HCT116 (cell line): Measurements from ENCODE around the gene DAPK2. TPM values are rescaled to one million over a fixed set of nuclear protein-coding genes. Genes with fewer than 3 reads are reported as not detected.

Experiments
- ATAC-seq: fragments of 200-7000 bp; cut with Tn5 transposase; 2 replicates; pipeline ENCODE4 v1.9.1; 2020; ENCODE audit warnings: mild to moderate bottlenecking, moderate library complexity
- BruUV-seq: library from RNA; stranded (reverse); fragments of 400-500 nt; replicated peaks from 2 replicates; lab custom pipeline; 2021; lab: Mats Ljungman, UMichigan
- CTCF ChIA-PET: fragments of 300-600 bp; sonication (Branson Sonifier 250); formaldehyde crosslinking; loops from one replicate; lab custom pipeline; 2021; ENCODE audit warnings: antibody characterized with exemption; lab: Charles Lee
- POLR2A ChIA-PET: fragments of 300-600, 350-600 bp; sonication (Branson Sonifier 250); formaldehyde crosslinking; loops from one replicate; lab custom pipeline; 2021; ENCODE audit warnings: antibody characterized with exemption; lab: Charles Lee
- RAD21 ChIA-PET, 2 experiments: fragments of 300-600 bp; sonication (Branson Sonifier 250); formaldehyde crosslinking; loops; one replicate each; lab custom pipeline; 2023; ENCODE audit warnings: low total read pairs in 2 of 2; ENCODE audit not compliant: uncharacterized antibody in 2 of 2, unreplicated experiment in 2 of 2, low non-redundant PET in 1 of 2; lab: Charles Lee
- DNase-seq: peaks from one replicate; pipeline ENCODE4 v3.0.0-alpha.2; 2010; ENCODE audit warnings: low read depth, low spot score
- H2AFZ ChIP-seq: fragments of 200-600 bp; shearing (Covaris generic), sonication (generic); 2 replicates; pipeline ENCODE4 v1.6.1; 2017; ENCODE audit warnings: low read depth, mixed run types, mixed read lengths, antibody characterized with exemption, low read length; ENCODE audit not compliant: poor library complexity, severe bottlenecking
- H3K27ac ChIP-seq: 2 replicates; pipeline ENCODE4 v1.5.1; 2012; ENCODE audit warnings: low read depth, low read length
- H3K27me3 ChIP-seq: fragments of 200-600 bp; sonication (generic); 2 replicates; pipeline ENCODE4 v1.6.1; 2016; ENCODE audit warnings: mixed run types, low read length, mixed read lengths; ENCODE audit not compliant: insufficient read depth
- H3K36me3 ChIP-seq, 2 experiments: fragments of 200-500 bp in 1 of 2; fragments of 200-600 bp in 1 of 2; sonication (Bioruptor generic) in 1 of 2; sonication (generic) in 1 of 2; 2 replicates each; pipeline versions ENCODE4 v1.5.1 to v1.6.1; 2014 to 2016; ENCODE audit warnings: low read length in 2 of 2, inconsistent platforms in 1 of 2, mixed read lengths in 1 of 2, mixed run types in 1 of 2; ENCODE audit not compliant: insufficient read depth in 2 of 2, control insufficient read depth in 1 of 2
- H3K4me1 ChIP-seq, 2 experiments: fragments of 200-600 bp in 1 of 2; sonication (generic) in 1 of 2; 2 replicates each; pipeline versions ENCODE4 v1.5.1 to v1.6.1; 2012 to 2017; ENCODE audit warnings: low read length in 2 of 2, inconsistent platforms in 1 of 2, mild to moderate bottlenecking in 1 of 2, mixed read lengths in 1 of 2, mixed run types in 1 of 2, moderate library complexity in 1 of 2; ENCODE audit not compliant: insufficient read depth in 2 of 2, control insufficient read depth in 1 of 2
- H3K4me2 ChIP-seq: fragments of 200-600 bp; sonication (generic); 2 replicates; pipeline ENCODE4 v1.6.1; 2017; ENCODE audit warnings: mixed run types, low read length, mixed read lengths
- H3K4me3 ChIP-seq, 2 experiments: fragments of 200-600 bp in 1 of 2; sonication (generic) in 1 of 2; replicated peaks in 1 of 2; 2 replicates each; pipeline ENCODE4 v1.5.1; 2011 to 2016; ENCODE audit warnings: low read length in 2 of 2, control low read depth in 1 of 2, low read depth in 1 of 2, mild to moderate bottlenecking in 1 of 2, mixed read lengths in 1 of 2, mixed run types in 1 of 2
- H3K79me2 ChIP-seq: fragments of 200-600 bp; sonication (generic); 2 replicates; pipeline ENCODE4 v1.6.1; 2017; ENCODE audit warnings: mild to moderate bottlenecking, mixed run types, low read length, moderate library complexity, mixed read lengths; ENCODE audit not compliant: insufficient read depth
- H3K9ac ChIP-seq: fragments of 200-600 bp; sonication (generic); 2 replicates; pipeline ENCODE4 v1.6.1; 2016; ENCODE audit warnings: low read length, mixed read lengths
- H3K9me2 ChIP-seq: fragments of 200-600 bp; sonication (generic), shearing (Covaris generic); 2 replicates; pipeline ENCODE4 v1.6.1; 2017; ENCODE audit warnings: mixed run types, mild to moderate bottlenecking, moderate library complexity; ENCODE audit not compliant: insufficient read depth
- H3K9me3 ChIP-seq, 2 experiments: fragments of 200-500 bp in 1 of 2; fragments of 200-600 bp in 1 of 2; sonication (Bioruptor generic) in 1 of 2; sonication (generic) in 1 of 2; 2 replicates each; pipeline ENCODE4 v1.6.1; 2014 to 2017; ENCODE audit warnings: low read length in 2 of 2, mixed read lengths in 2 of 2, inconsistent platforms in 1 of 2, low read depth in 1 of 2, mild to moderate bottlenecking in 1 of 2, mixed run types in 1 of 2, moderate library complexity in 1 of 2; ENCODE audit not compliant: control insufficient read depth in 1 of 2, insufficient read depth in 1 of 2
- H4K20me1 ChIP-seq: fragments of 200-600 bp; sonication (generic), shearing (Covaris generic); 2 replicates; pipeline ENCODE4 v1.6.1; 2017; ENCODE audit warnings: mixed run types, mild to moderate bottlenecking, moderate library complexity; ENCODE audit not compliant: insufficient read depth
- CBX3 ChIP-seq: IDR thresholded peaks from 2 replicates; pipeline ENCODE4 v1.6.1; 2012; ENCODE audit warnings: low read depth
- EZH2phosphoT487 ChIP-seq: fragments of 200-600 bp; IDR thresholded peaks from 2 replicates; pipeline ENCODE4 v1.6.1; 2018; ENCODE audit warnings: antibody characterized with exemption, borderline replicate concordance
- MAX ChIP-seq: IDR thresholded peaks from 2 replicates; pipeline ENCODE4 v1.6.1; 2012
- POLR2A ChIP-seq: IDR thresholded peaks from 2 replicates; pipeline ENCODE4 v1.7.0; 2011; ENCODE audit warnings: borderline replicate concordance; ENCODE audit not compliant: insufficient read depth, insufficient read length; ENCODE audit errors: extremely low read depth
- RAD21 ChIP-seq: IDR thresholded peaks from 2 replicates; pipeline ENCODE4 v1.6.1; 2012; ENCODE audit warnings: low read depth, mild to moderate bottlenecking
- REST ChIP-seq: IDR thresholded peaks from 2 replicates; pipeline ENCODE4 v1.6.1; 2012; ENCODE audit warnings: low read depth
- SIN3A ChIP-seq: IDR thresholded peaks from 2 replicates; pipeline ENCODE4 v1.6.1; 2012; ENCODE audit warnings: low read depth
- SP1 ChIP-seq: IDR thresholded peaks from 2 replicates; pipeline ENCODE4 v1.6.1; 2012; ENCODE audit warnings: low read depth
- SRF ChIP-seq: IDR thresholded peaks from 2 replicates; pipeline ENCODE4 v1.6.1; 2012; ENCODE audit warnings: low read depth
- YY1 ChIP-seq: IDR thresholded peaks from 2 replicates; pipeline ENCODE4 v1.6.1; 2011; ENCODE audit warnings: low read length, low read depth, moderate library complexity, mild to moderate bottlenecking; ENCODE audit not compliant: insufficient replicate concordance; ENCODE audit errors: extremely low read depth
- ZFX ChIP-seq: fragments of 450-650 bp; IDR thresholded peaks from 2 replicates; pipeline ENCODE4 v1.6.1; 2017
- ZNF274 ChIP-seq: fragments of 200-500 bp; sonication (Bioruptor generic); IDR thresholded peaks from 2 replicates; pipeline ENCODE4 v1.6.1; 2014; ENCODE audit warnings: mild to moderate bottlenecking, low read depth, low read length, inconsistent platforms
- intact Hi-C: fragments of 100-400 bp; cut with micrococcal nuclease; formaldehyde crosslinking; loops from 2 replicates; pipeline ENCODE4 v1.10.0; 2022
- total RNA-seq: library from RNA; stranded (reverse); gene quantifications from one replicate; pipeline ENCODE4 v1.2.1, GENCODE V29; 2021; ENCODE audit not compliant: unreplicated experiment
- TF ChIP-seq, protein P1 (sequence below): IDR thresholded peaks from 2 replicates; pipeline ENCODE4 v1.6.1; 2011; ENCODE audit warnings: mild to moderate bottlenecking, low read length, moderate library complexity; ENCODE audit not compliant: insufficient replicate concordance; ENCODE audit errors: extremely low read depth
- TF ChIP-seq, protein P2 (sequence below), 3 experiments: fragments of 200-600 bp in 1 of 3; sonication (generic) in 1 of 3; IDR thresholded peaks in 2 of 3; conservative IDR thresholded peaks in 1 of 3; 2 replicates each; pipeline ENCODE4 v1.5.1; 2012 to 2017; ENCODE audit warnings: low read depth in 2 of 3, low read length in 2 of 3, antibody characterized with exemption in 1 of 3, borderline replicate concordance in 1 of 3, control low read depth in 1 of 3, mild to moderate bottlenecking in 1 of 3, mixed read lengths in 1 of 3, mixed run types in 1 of 3, moderate library complexity in 1 of 3; ENCODE audit not compliant: insufficient read depth in 1 of 3

Gene DAPK2
- total RNA-seq, 1 experiment from 2014 or later = 4.8 TPM

DNA sequence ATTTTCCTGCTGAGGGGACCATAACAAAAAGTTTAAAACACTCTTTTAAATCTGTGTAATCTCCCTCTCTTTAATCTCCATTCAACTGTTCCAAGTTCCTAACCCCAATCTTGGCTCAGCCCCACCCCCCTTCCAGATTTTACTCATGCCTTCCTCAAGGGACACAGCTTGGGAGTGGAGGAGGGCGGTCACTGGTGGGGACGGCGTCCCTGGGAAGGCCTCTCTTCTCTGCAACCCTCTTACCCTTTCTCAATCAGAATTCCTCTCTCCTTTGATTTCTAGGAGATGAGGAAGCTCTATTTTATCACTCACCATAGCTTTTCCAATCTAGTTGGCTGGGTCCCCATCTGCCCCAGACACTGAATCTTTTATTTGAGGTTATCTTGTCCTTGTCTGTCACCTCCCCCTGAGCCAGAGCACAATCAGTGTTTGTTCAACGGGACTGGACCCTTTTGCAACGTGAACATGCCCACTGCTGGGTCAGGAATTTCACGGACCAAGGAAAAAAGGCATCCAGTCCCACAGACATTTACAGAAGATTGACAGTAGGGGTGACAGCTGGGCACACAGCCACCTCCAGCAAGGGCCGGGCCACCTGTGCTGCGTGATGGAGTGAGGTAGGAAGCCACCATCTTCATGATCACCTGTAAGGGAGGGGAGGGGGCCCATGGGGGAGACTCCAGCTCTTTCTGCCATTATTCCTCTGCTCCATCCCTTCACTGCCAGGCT lies 128.5 kb downstream of the DAPK2 start:
- TF ChIP-seq EZH2phosphoT487 (no peak), REST (no peak), MAX (no peak), ZNF274 (no peak), SIN3A (no peak), SP1 (no peak), SRF (no peak), ZFX (no peak), YY1 (no peak), RAD21 (no peak), CBX3 (no peak), POLR2A (no peak)
- TF ChIP-seq, protein P1, sequence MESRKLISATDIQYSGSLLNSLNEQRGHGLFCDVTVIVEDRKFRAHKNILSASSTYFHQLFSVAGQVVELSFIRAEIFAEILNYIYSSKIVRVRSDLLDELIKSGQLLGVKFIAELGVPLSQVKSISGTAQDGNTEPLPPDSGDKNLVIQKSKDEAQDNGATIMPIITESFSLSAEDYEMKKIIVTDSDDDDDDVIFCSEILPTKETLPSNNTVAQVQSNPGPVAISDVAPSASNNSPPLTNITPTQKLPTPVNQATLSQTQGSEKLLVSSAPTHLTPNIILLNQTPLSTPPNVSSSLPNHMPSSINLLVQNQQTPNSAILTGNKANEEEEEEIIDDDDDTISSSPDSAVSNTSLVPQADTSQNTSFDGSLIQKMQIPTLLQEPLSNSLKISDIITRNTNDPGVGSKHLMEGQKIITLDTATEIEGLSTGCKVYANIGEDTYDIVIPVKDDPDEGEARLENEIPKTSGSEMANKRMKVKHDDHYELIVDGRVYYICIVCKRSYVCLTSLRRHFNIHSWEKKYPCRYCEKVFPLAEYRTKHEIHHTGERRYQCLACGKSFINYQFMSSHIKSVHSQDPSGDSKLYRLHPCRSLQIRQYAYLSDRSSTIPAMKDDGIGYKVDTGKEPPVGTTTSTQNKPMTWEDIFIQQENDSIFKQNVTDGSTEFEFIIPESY = no peak
- TF ChIP-seq, protein P2, sequence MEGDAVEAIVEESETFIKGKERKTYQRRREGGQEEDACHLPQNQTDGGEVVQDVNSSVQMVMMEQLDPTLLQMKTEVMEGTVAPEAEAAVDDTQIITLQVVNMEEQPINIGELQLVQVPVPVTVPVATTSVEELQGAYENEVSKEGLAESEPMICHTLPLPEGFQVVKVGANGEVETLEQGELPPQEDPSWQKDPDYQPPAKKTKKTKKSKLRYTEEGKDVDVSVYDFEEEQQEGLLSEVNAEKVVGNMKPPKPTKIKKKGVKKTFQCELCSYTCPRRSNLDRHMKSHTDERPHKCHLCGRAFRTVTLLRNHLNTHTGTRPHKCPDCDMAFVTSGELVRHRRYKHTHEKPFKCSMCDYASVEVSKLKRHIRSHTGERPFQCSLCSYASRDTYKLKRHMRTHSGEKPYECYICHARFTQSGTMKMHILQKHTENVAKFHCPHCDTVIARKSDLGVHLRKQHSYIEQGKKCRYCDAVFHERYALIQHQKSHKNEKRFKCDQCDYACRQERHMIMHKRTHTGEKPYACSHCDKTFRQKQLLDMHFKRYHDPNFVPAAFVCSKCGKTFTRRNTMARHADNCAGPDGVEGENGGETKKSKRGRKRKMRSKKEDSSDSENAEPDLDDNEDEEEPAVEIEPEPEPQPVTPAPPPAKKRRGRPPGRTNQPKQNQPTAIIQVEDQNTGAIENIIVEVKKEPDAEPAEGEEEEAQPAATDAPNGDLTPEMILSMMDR (IDR thresholded peaks at IDR 0.05 in 2 of 3, conservative IDR thresholded peaks at IDR 0.05 in 1 of 3; ENCODE audit: borderline replicate concordance in 1 of 3, insufficient read depth in 1 of 3, low read depth in 2 of 3, low read length in 2 of 3) = no peak
- Histone ChIP-seq H3K27me3 (no peaks in the 10 kb centered on the region), H3K27ac (no peak overlapping the region), H3K4me2 (no peak overlapping the region), H3K79me2 (no peaks in the 10 kb centered on the region), H3K9ac (no peak overlapping the region), H3K9me2 (no peaks in the 10 kb centered on the region), H3K4me1 (peaks cover 13% of the 10 kb centered on the region in 2 experiments; a peak in 3 of 4 replicates), H4K20me1 (no peaks in the 10 kb centered on the region), H3K36me3 (no peaks in the 10 kb centered on the region), H3K9me3 (no peaks in the 10 kb centered on the region), H2AFZ (no peak overlapping the region), H3K4me3 (no peak overlapping the region)
- ATAC-seq (no peak), DNase-seq (no peak)
- BruUV-seq = no TSS peak
- CTCF ChIA-PET = no interaction called here
- POLR2A ChIA-PET = no interaction called here
- intact Hi-C loops = loop anchor here (10.0 kb wide), 1 partner anchor 127 kb away; the partner anchor contains the start of gene DAPK2
- RAD21 ChIA-PET = no interaction called here
